HG02763 (cell line): Measurements from ENCODE around the gene SCAMP4.
"Not testable (repeated sequence)": the region's sequence is repeated elsewhere in the genome, so short reads cannot be mapped to it uniquely, and the experiment has no call there.

Experiments used
- ATAC-seq: cut with Tn5 transposase; IDR thresholded peaks from one replicate; pipeline ENCODE4 v1.9.1; 2021; ENCODE audit warnings: mild to moderate bottlenecking, moderate library complexity; ENCODE audit not compliant: unreplicated experiment

SCAMP4 gene

GRCh38 chr19:1865172-1866010 is 39.8 kb upstream of the SCAMP4 start:
- ATAC-seq = no peak

DNA sequence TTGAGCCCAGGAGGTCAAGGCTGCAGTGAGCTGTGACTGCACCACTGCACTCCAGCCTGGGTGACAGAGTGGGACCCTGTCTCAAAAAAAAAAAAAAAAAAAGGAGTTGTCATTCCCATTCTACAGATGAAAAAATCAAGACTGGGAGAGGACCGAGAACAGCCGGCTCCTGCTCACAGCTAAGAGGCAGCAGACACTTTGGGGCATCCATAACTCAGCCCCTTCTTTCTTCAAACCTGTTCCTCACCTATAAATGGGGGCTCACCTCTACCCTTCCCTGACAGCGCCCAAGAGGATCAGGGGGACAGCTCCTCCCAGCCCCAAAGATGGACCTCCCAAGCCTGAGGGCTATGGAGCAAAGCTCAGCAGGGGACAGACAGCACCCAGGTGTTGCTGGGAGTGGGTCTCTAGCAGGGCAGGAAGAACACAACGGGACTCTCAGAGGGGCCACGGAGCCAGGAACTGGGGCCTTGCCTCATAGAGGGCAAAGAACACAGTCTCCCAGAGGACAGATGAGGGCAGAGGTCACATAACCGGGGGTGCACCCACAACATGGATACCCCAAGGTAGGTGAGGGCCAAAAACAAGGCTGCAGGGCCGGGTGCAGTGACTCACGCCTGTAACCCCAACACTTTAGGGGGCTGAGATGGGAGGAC is 38.4 kb upstream of the SCAMP4 start:
- ATAC-seq = no peak

GRCh38 chr19:1867349-1867724 is 37.9 kb upstream of the SCAMP4 start:
- ATAC-seq = no peak

DNA sequence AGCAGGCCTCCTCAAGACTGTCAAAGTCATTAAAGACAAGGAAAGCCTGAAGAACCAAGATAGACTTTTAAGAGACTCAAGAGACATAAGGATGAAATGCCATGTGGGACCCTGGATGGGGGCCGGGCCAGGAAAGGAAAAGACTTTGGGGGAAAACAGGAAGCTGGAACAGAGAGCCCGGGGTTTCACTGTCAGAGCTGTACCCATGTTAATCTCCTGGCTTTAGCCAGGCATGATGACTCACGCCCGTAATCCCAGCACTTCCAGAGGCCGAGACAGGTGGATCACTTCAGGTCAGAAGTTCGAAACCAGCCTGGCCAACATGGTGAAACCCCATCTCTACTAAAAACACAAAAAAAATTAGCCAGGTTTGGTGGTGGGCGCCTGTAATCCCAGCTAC is 36.2 kb upstream of the SCAMP4 start:
- ATAC-seq = no peak

DNA sequence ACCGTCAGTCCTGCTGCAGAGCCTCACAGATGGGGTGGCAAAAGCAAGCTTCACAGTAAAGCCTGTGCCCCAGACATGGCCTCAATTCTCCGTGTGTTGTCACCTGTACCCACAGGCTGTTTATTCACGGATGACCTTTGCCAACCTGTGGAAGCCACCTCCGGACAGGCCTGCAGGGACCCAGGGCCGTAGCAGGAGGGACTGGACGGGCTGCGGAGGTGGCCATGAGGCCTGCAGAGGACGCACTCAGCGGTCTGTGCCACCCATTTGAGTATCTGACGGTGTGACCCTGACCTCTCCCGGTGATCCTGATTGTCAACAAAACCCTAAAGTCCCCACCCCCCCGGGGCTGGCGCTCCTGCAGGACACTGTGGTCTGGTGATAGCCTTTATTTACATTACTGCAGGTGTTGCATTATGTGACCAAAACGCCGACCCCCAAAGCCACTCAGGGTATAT is 34.0 kb upstream of the SCAMP4 start:
- no peak for ATAC-seq

GRCh38 chr19:1871630-1872029 is 33.6 kb upstream of the SCAMP4 start:
- no peak for ATAC-seq

- ATAC-seq = no peak
Observed at GRCh38 chr19:1872807-1873523, 32.2 kb upstream of the SCAMP4 start.

- ATAC-seq = no peak
Observed at GRCh38 chr19:1873524-1874473, 31.4 kb upstream of the SCAMP4 start.

DNA sequence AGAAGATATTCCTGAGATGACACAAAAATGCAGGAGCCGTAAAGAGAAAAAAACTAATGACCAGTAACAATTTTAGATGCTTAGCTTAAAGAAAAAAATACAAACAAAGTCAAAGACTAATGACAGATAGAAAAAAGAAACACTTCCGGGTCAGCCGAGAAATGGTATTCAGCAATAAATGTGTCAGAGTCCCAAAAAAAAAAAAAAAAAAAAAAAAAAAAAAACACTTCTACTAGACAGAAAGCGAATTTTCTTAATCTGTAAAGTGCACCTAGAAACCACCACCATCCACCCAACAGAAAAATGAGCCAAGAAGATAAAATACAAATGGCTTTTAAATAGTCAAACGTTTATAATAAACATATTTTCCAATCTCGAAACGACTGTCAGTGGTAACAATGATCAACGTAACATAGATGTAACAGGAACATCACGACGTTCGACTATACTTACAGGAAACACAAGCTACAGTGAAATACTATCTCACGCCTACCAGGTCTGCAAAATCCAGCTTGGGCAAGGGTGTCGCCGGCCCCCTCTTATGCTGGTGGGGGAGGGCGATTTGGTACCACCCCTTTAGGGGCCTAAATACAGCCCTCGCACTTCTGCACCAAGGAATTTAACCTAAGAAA is 30.5 kb upstream of the SCAMP4 start:
- ATAC-seq = no peak

- ATAC-seq = not testable (repeated sequence)
Observed at GRCh38 chr19:1875265-1875645, 29.9 kb upstream of the SCAMP4 start.

- peak; percentile 89 for ATAC-seq
Observed at GRCh38 chr19:1875646-1876495, 29.3 kb upstream of the SCAMP4 start.

GRCh38 chr19:1876496-1877279 is 28.5 kb upstream of the SCAMP4 start:
- peak; percentile 14 for ATAC-seq

DNA sequence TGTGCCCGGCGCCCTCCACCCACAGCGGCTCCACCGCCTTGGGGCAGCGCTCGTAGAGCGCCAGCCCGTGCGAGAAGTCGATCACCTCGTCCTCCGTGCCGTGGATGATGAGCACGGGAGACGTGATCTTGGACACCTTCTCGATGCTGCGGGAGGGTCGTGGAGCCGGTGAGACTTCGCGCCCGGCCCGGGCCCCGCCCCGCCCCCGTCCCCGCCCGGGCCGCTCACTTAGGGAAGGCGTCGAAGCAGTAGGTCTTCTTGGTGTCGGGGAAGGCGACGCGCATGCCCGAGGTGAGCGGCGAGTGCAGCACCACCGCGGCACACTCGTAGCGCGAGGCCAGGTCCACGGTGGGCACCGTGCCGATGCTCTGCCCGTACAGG is 27.9 kb upstream of the SCAMP4 start:
- ATAC-seq = not testable (repeated sequence)

DNA sequence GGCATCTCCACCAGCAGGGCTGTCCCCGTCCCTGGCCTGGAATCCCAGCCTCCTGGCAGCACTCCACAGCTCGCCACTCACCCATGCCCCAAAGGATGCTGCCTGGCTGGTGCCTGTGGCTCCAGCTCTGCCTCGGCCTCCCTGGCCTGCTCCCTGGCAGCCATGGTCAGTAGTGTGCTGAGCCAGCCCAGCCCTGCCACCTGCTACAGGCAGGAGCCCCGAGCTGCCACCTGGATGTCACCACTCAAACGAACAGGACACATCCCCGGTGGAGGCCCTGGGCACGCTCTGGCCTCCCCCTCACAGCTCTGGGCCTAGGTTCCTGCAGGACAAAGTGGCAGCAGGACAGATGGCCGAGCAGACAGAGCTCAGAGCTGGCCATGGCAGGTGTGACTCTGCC is 26.6 kb upstream of the SCAMP4 start:
- not testable (repeated sequence) for ATAC-seq

GRCh38 chr19:1879982-1880381 is 25.2 kb upstream of the SCAMP4 start:
- ATAC-seq = not testable (repeated sequence)

GRCh38 chr19:1880611-1881392 is 24.4 kb upstream of the SCAMP4 start:
- ATAC-seq = no peak

GRCh38 chr19:1881393-1882088 is 23.7 kb upstream of the SCAMP4 start:
- ATAC-seq = not testable (repeated sequence)
